K562 (cell line): Measurements from ENCODE around the gene GNAL. TPM values are rescaled to one million over a fixed set of nuclear protein-coding genes. Genes with fewer than 3 reads are reported as not detected.

Experiments
- BCLAF1 ChIP-seq, 2 experiments: fragments of 450-650 bp in 1 of 2; IDR thresholded peaks; 2 replicates each; pipeline ENCODE4 v1.6.1; 2011 to 2017; ENCODE audit warnings: low read depth in 2 of 2, antibody characterized with exemption in 1 of 2, borderline replicate concordance in 1 of 2, low read length in 1 of 2, mild to moderate bottlenecking in 1 of 2, mixed read lengths in 1 of 2; ENCODE audit not compliant: control insufficient read depth in 1 of 2
- EP400 ChIP-seq: fragments of 450-650 bp; IDR thresholded peaks from 2 replicates; pipeline ENCODE4 v1.6.1; 2017; ENCODE audit warnings: antibody characterized with exemption, mild to moderate bottlenecking, moderate library complexity
- MGA ChIP-seq: fragments of 450-650 bp; IDR thresholded peaks from 2 replicates; pipeline ENCODE4 v1.6.1; 2016; ENCODE audit warnings: mild to moderate bottlenecking, moderate library complexity
- ZBTB11 ChIP-seq, 3 experiments: fragments of 200-800 bp in 1 of 3; fragments of 250-450 bp in 1 of 3; fragments of 450-650 bp in 1 of 3; sonication (Bioruptor Pico) in 1 of 3; sonication (Bioruptor generic) in 1 of 3; formaldehyde crosslinking in 1 of 3; IDR thresholded peaks; 2 replicates each; pipeline versions ENCODE4 v1.6.1 to v1.8.0; 2016 to 2022; ENCODE audit warnings: mild to moderate bottlenecking in 2 of 3, missing genetic modification characterization in 2 of 3, missing compliant biosample characterization in 1 of 3, moderate library complexity in 1 of 3
- ZNF184 ChIP-seq: sonication (generic); formaldehyde crosslinking; IDR thresholded peaks from 2 replicates; pipeline ENCODE4 v1.5.0; 2020; ENCODE audit warnings: missing genetic modification reagents
- polyA plus RNA-seq, 8 experiments: library from polyadenylated mRNA; depleted of rRNA in 4 of 8; stranded (reverse) in 5 of 8; unstranded in 3 of 8; fragments of >200 nt; fragmentation: Nextera tagmentation in 2 of 8; fragmentation: Illumina TruSeq in 1 of 8; extraction: Ambion mirVana in 2 of 8; extraction: Trizol in 1 of 8; gene quantifications; 2 replicates each; pipeline versions ENCODE4 v1.2.1 to v1.2.3, GENCODE V29; 2011 to 2014; ENCODE audit warnings: inconsistent platforms in 1 of 8, missing spikeins in 1 of 8
- total RNA-seq, 7 experiments: library from RNA; depleted of rRNA in 6 of 7; stranded (reverse); fragments of >200 nt in 6 of 7; fragmentation: Illumina TruSeq in 2 of 7; extraction: Trizol in 2 of 7; gene quantifications; 2 replicates each; pipeline versions ENCODE4 v1.2.1 to v1.2.3, GENCODE V29; 2011 to 2021; ENCODE audit warnings: low replicate concordance in 1 of 7
- TF ChIP-seq, protein P1 (sequence below), 2 experiments: fragments of 450-650 bp; IDR thresholded peaks; 2 replicates each; pipeline ENCODE4 v1.6.1; 2016

The GNAL gene
- total and polyA plus RNA-seq, 9 of the 15 experiments (the other 6 are each of a cell fraction or from before 2014, with no cell fraction given): under 0.01 to 0.10 (median 0.01) TPM; not detected in 5

DNA sequence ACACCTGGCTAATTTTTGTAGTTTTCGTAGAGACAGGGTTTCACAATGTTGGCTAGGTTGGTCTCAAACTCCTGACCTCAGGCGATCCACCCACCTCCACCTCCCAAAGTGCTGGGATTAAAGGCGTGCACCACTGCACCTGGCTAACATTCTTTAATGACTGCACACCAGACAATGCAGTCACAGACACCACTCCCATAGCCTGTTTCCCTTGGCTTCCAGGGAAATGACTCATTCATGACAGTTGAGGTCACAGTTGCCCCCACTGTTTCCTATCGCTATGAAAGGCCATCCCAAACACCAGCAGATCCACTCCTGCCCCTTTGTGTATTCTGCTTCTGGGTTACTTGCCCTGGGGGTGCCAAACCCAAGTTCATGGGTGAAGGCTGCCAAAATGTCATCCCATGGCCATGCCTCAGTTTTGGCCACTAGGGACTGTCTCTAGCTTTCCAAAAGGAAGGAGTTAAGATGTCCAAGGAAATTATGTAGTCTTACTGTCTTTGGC, 170.9 kb downstream of the GNAL start (continued):
- TF ChIP-seq EP400 (no peak), ZNF184 (CRISPR knock-in tag) (no peak), BCLAF1 (IDR thresholded peaks at IDR 0.05; ENCODE audit: borderline replicate concordance in 1 of 2, control insufficient read depth in 1 of 2, low read depth in 2 of 2, low read length in 1 of 2) (no peak), MGA (no peak), ZBTB11 (CRISPR knock-in tag; IDR thresholded peaks at IDR 0.05) (no peak)
- TF ChIP-seq, protein P1, sequence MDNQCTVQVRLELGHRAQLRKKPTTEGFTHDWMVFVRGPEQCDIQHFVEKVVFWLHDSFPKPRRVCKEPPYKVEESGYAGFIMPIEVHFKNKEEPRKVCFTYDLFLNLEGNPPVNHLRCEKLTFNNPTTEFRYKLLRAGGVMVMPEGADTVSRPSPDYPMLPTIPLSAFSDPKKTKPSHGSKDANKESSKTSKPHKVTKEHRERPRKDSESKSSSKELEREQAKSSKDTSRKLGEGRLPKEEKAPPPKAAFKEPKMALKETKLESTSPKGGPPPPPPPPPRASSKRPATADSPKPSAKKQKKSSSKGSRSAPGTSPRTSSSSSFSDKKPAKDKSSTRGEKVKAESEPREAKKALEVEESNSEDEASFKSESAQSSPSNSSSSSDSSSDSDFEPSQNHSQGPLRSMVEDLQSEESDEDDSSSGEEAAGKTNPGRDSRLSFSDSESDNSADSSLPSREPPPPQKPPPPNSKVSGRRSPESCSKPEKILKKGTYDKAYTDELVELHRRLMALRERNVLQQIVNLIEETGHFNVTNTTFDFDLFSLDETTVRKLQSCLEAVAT (IDR thresholded peaks at IDR 0.05): no peak
